Posterior cingulate gyrus (tissue), 11 donors: ENCODE data around the gene LEMD3.

Experiments used
- DNase-seq, 10 donors: peaks; one replicate each; pipeline versions ENCODE4 v3.0.0 to v3.0.0-alpha.2; 2020 to 2021; ENCODE audit warnings: mixed read lengths in 3 of 10
- intact Hi-C: fragments of 100-400 bp; cut with DNase I; formaldehyde crosslinking; loops from one replicate; pipeline ENCODE4 v1.15.1; 2023

The LEMD3 gene

DNA sequence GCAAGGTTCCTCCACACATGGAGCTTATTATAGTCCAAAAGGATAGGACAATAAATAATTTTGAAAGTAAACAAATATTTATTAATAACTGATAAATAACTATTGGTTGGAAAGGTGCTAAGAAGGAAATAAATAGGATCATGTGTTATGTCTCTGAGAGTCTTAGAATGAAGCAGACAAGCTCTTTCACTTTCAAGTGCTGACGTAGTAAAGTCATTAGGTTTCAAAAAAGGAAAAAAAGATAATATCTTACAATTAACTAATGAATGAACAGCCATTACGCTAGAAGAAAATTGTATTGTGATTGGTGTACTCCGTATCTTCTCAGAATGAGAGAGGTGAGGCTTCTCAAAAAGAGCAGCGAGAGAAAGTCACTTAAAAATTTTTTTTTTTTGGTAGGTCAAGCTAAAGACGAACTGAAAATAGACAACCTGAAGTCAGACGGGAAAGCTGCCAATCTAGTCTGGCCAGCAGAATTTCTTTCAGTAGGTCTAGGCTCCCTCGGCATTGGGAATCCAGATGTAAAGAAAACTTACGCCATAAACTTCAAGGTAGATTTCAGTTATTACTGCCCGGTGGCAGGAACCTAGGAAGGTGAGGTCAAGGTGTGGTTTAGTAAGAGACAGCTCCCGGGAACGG is 583 bp upstream of the LEMD3 start:
- intact Hi-C loops: no loop called here
- no peak for DNase-seq

DNA sequence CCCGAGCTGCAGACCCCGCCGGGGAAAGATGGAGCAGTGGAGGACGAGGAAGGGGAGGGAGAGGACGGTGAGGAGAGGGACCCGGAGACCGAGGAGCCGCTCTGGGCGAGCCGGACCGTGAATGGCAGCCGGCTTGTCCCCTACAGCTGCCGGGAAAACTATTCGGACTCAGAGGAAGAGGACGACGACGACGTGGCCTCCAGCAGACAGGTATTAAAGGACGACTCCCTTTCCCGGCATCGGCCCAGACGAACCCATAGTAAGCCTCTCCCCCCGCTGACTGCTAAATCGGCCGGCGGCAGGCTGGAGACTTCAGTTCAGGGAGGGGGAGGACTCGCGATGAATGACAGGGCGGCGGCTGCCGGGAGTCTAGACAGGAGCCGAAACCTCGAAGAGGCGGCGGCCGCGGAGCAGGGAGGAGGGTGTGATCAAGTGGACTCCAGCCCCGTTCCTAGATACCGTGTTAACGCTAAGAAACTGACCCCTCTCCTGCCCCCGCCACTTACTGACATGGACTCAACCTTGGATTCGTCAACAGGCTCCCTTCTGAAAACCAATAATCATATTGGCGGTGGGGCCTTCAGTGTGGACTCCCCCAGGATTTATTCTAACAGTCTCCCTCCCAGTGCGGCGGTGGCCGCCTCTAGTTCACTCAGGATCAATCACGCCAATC is 962 bp downstream of the LEMD3 start:
- intact Hi-C loops: no loop called here
- peak; percentile 21 to 91 (median 42) for DNase-seq

GRCh38 chr12:65171073-65171472 is 1.7 kb downstream of the LEMD3 start:
- DNase-seq: no peak

DNA sequence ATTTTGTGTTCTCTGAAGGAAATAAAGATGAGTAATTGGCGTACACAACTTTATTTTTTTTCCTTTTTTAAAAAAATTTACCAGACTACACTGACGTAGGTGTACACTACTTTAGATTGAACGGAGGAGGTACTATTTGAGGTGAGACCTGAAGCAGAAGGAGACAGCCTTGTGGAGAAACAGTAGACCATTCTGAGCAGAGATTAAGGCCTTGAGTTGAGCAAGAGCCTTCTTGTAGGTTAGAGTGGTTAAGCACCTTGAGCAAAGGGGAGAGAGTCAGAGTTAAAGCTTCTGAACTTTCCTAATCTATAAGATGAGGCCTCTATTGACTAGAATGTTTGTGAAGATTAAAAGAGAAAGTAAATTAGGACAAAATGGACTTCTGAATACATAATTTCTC is 2.5 kb downstream of the LEMD3 start:
- DNase-seq: no peak
- intact Hi-C loops: no loop called here

More at GRCh38 chr12:65171073-65171472, 1.7 kb downstream of the LEMD3 start:
- intact Hi-C loops: no loop called here

DNA sequence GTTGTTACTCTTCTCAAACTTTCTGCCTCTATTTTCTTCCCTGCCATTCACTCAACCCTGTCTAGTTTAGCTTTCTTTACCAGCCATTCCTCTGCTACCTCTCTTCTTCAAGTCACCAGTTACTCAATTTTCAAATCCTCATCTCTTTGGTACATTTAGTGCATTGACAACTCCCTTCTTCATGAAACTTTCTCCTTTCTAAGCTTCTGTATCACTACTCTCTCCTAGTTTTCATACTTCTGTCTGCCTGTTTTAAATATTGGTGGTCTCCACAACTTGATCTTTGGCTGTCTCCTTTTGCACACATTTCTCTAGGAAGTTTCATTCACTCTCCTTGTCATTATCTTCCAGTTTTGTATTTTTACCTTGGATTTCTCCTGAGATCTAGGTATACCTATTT is 6.0 kb downstream of the LEMD3 start:
- no peak for DNase-seq
- intact Hi-C loops: no loop called here

- intact Hi-C loops: no loop called here
- DNase-seq: no peak
These were observed 12.8 kb downstream of the LEMD3 start for GRCh38 chr12:65182012-65182739.

- intact Hi-C loops: no loop called here
- DNase-seq: no peak
These were observed 14.9 kb downstream of the LEMD3 start for GRCh38 chr12:65184176-65184857.

- intact Hi-C loops: no loop called here
- no peak for DNase-seq
These were observed 15.5 kb downstream of the LEMD3 start for GRCh38 chr12:65184858-65185229.

GRCh38 chr12:65187665-65188064 is 18.3 kb downstream of the LEMD3 start:
- no peak for DNase-seq
- intact Hi-C loops: no loop called here

GRCh38 chr12:65188179-65188701 is 18.9 kb downstream of the LEMD3 start:
- intact Hi-C loops: no loop called here

DNA sequence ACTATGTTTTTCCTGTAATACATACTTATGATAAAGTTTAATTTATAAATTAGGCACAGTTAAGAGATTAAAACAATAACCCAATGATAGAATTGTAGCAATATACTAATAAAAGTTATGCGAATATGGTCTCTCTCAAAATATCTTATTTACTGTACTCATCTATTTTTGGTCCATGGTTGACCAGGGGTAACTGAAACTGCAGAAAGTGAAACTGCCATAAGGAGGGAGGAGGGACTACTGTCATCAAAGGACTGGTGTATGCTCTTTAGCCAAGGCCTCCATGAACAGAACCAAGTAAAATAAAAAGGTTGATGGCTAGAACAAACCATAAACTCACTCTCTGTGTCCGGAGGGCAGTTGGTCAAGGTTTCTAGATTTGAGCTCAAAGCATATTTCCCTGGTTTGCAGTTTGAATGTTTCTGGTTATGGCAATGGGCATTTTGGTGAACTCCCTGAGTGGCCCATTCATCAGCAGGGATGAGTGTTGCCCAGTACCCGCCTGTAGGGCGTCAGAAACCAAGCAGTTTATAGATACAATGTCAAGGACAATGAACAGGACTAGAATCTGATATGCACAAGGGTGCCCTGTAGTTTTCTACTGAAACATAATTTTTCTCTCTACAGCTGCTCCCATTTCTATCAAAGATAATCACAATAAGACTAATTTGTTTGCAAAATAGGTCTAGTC is 19.8 kb downstream of the LEMD3 start:
- intact Hi-C loops: no loop called here
- no peak for DNase-seq

More at GRCh38 chr12:65188179-65188701, 18.9 kb downstream of the LEMD3 start:
- DNase-seq: no peak

GRCh38 chr12:65192963-65193516 is 23.7 kb downstream of the LEMD3 start:
- intact Hi-C loops: no loop called here

DNA sequence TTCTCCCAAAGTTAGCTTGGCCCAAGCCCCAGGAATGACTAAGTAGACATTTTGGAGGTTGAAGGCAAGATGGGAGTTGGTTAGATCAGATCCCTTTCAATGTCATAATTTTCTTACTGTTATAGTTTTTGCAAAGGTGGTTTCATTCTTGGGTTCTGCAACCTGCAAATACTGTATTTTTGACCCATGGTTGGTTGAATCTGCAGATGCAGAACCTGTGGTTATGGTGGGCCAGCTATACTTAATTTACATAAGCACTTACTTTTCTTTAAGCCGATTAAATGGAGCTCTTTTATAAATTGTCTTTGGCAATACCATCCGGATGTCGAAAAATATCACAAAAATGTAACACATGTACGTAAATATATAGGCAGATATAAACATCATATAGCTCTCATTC is 25.6 kb downstream of the LEMD3 start:
- DNase-seq: no peak
- intact Hi-C loops: no loop called here

More at GRCh38 chr12:65192963-65193516, 23.7 kb downstream of the LEMD3 start:
- no peak for DNase-seq

- intact Hi-C loops: no loop called here
- no peak for DNase-seq
These were observed 26.1 kb downstream of the LEMD3 start for GRCh38 chr12:65195387-65196055.

DNA sequence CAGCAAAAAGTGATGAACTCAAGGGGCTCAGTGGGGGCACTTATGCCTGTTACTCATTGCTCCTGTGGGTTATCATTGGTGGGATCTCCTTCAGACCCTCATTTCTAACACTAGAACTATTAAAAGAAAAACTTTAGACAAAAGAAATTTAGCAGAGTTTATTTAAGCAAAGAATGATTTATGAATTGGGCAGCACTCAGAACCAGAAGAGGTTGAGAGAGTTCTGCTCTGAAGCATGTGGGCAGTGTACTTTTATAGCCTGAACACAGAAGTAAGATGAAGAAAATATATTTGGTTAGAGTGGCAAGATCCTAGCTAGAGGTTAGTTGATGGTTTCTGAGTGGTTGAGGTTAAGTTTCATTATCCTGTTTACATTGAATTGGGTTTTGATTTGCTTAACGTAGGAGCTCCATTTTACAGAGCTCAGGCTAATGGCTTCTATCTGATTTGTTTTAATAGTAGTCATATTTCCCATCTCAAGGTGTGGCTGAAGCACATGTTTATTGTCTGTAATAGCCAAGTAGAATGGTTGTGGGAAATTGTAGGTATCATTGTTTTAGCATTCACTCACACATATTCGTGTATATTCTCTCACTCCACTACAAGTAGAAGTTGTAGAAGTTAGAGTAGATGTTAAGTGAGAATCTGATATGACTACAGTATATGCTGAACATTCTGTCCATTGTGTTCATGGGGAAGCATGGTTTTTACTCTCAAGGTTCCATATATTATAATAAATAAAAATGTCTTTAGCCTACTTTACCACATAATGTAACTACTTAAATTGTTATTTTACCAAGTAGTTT is 27.6 kb downstream of the LEMD3 start:
- no peak for DNase-seq
- intact Hi-C loops: no loop called here

- intact Hi-C loops: no loop called here
- no peak for DNase-seq
These were observed 30.2 kb downstream of the LEMD3 start for GRCh38 chr12:65199604-65200003.

DNA sequence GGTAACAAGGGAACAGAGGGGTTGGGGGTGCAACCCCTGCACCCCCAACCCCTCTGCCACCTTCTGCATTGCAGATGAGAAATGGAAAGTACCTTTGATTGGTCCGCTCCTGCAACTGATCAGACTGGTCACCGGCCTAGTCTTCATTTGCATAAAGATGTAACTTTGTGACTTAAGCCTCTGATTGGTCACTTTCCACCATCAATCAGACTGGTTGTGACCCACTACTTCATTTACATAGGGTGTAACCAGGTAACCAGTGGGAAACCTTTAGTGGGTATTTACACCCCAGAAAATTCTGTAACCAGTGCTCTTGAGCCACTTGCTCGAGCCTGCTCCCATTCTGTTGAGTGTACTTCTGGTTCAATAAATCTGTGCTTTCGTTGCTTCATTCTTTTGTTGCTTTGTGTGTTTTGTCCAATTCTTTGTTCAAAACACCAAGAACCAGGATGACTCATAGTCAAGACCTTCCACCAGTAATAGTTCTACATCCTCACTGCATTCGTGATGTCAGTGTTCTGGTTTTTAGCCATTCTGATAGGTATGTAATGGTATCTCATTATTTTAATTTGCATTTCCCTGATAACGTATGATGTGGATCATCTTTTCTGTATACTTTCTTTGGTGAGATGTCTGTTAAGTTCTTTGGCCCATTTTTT is 30.8 kb downstream of the LEMD3 start:
- no peak for DNase-seq
- intact Hi-C loops: no loop called here

- intact Hi-C loops: no loop called here
- DNase-seq: no peak
These were observed 34.0 kb downstream of the LEMD3 start for GRCh38 chr12:65203376-65203775.
